GM23338 (cell line): ENCODE results near the gene MORC4. TPM values are rescaled to one million over a fixed set of nuclear protein-coding genes. Genes with fewer than 3 reads are reported as not detected.

ENCODE experiments used
- ATAC-seq: fragments of 200-7000 bp; cut with Tn5 transposase; 3 replicates; pipeline ENCODE4 v1.9.1; 2020
- DNase-seq: peaks from one replicate; pipeline ENCODE4 v3.0.0-alpha.2; 2015; ENCODE audit warnings: low spot score
- H2AFZ ChIP-seq: fragments of 200-600 bp; sonication (generic); 2 replicates; pipeline ENCODE4 v1.8.0; 2016; ENCODE audit warnings: antibody characterized with exemption, mild to moderate bottlenecking, moderate library complexity
- H3F3A ChIP-seq: fragments of 200-600 bp; sonication (generic); replicated peaks from 2 replicates; pipeline ENCODE4 v1.8.0; 2017; ENCODE audit warnings: antibody characterized with exemption, mixed run types, low read depth
- H3K27ac ChIP-seq: fragments of 200-600 bp; sonication (generic); 2 replicates; pipeline ENCODE4 v1.6.1; 2016; ENCODE audit warnings: low read depth
- H3K27me3 ChIP-seq: fragments of 200-600 bp; sonication (generic); 2 replicates; pipeline ENCODE4 v1.8.0; 2016; ENCODE audit warnings: mild to moderate bottlenecking, mixed run types, moderate library complexity; ENCODE audit not compliant: insufficient read depth
- H3K36me3 ChIP-seq: fragments of 200-600 bp; sonication (generic); 2 replicates; pipeline ENCODE4 v1.8.0; 2016; ENCODE audit warnings: mild to moderate bottlenecking; ENCODE audit not compliant: insufficient read depth
- H3K4me1 ChIP-seq: fragments of 200-600 bp; sonication (generic); 2 replicates; pipeline ENCODE4 v1.8.0; 2016; ENCODE audit warnings: mild to moderate bottlenecking, moderate library complexity; ENCODE audit not compliant: insufficient read depth
- H3K4me2 ChIP-seq: fragments of 200-600 bp; sonication (generic); 2 replicates; pipeline ENCODE4 v1.7.1; 2017; ENCODE audit warnings: mixed run types
- H3K4me3 ChIP-seq: fragments of 200-600 bp; sonication (generic); 2 replicates; pipeline ENCODE4 v1.6.1; 2016; ENCODE audit warnings: mixed run types
- H3K79me2 ChIP-seq: fragments of 200-600 bp; sonication (generic); replicated peaks from 2 replicates; pipeline ENCODE4 v1.8.0; 2017; ENCODE audit warnings: mild to moderate bottlenecking; ENCODE audit not compliant: insufficient read depth
- H3K9me2 ChIP-seq: fragments of 200-600 bp; sonication (generic); 2 replicates; pipeline ENCODE4 v1.8.0; 2017; ENCODE audit not compliant: insufficient read depth
- H4K20me1 ChIP-seq: fragments of 200-600 bp; sonication (generic); replicated peaks from 2 replicates; pipeline ENCODE4 v1.8.0; 2017; ENCODE audit warnings: mild to moderate bottlenecking; ENCODE audit not compliant: insufficient read depth
- H3K27ac Mint-ChIP-seq: 2 replicates; pipeline ENCODE4 v1.8.0; 2020; ENCODE audit warnings: inconsistent platforms, mild to moderate bottlenecking, moderate library complexity, mixed read lengths
- H3K27me3 Mint-ChIP-seq: 3 replicates; pipeline ENCODE4 v1.8.0; 2022; ENCODE audit warnings: low read depth, mild to moderate bottlenecking, moderate library complexity, mixed read lengths, inconsistent platforms; ENCODE audit not compliant: insufficient read depth, poor library complexity
- H3K36me3 Mint-ChIP-seq: 3 replicates; pipeline ENCODE4 v1.8.0; 2021; ENCODE audit warnings: low read depth, mild to moderate bottlenecking, inconsistent platforms, moderate library complexity, mixed read lengths
- H3K4me1 Mint-ChIP-seq: 3 replicates; pipeline ENCODE4 v1.8.0; 2020; ENCODE audit warnings: mild to moderate bottlenecking, inconsistent platforms, mixed read lengths
- H3K4me3 Mint-ChIP-seq: 3 replicates; pipeline ENCODE4 v1.8.0; 2021; ENCODE audit warnings: moderate library complexity, mild to moderate bottlenecking, inconsistent platforms, mixed read lengths
- H3K9me3 Mint-ChIP-seq: 3 replicates; pipeline ENCODE4 v1.8.0; 2020; ENCODE audit warnings: moderate library complexity, mild to moderate bottlenecking, inconsistent platforms, mixed read lengths
- CTCF ChIP-seq, 2 experiments: fragments of 200-600 bp in 1 of 2; sonication (generic) in 1 of 2; conservative IDR thresholded peaks; 2 replicates each; pipeline versions ENCODE4 v1.5.1 to v1.6.1; 2016 to 2017; ENCODE audit warnings: antibody characterized with exemption in 2 of 2, low read depth in 2 of 2, mild to moderate bottlenecking in 2 of 2, moderate library complexity in 1 of 2
- STAT1 ChIP-seq: IDR thresholded peaks from one replicate; pipeline ENCODE4 v1.6.1; 2016; ENCODE audit warnings: antibody characterized with exemption; ENCODE audit not compliant: unreplicated experiment
- polyA plus RNA-seq: library from polyadenylated mRNA; unstranded; fragments of >200 nt; fragmentation: Nextera tagmentation; extraction: Ambion mirVana; gene quantifications from 2 replicates; pipeline ENCODE4 v1.2.1, GENCODE V29; 2016
- total RNA-seq: library from RNA; depleted of rRNA; stranded (reverse); fragments of >200 nt; shearing (Covaris generic); gene quantifications from 2 replicates; pipeline ENCODE4 v1.2.3, GENCODE V29; 2014
- TF ChIP-seq, protein P1 (sequence below): fragments of 250-450 bp; sonication (Bioruptor Pico); IDR thresholded peaks from 2 replicates; pipeline ENCODE4 v1.5.0; 2020; ENCODE audit warnings: mild to moderate bottlenecking, moderate library complexity

The MORC4 gene
- total and polyA plus RNA-seq, 2 experiments from 2014 or later = 1.6 to 1.7 TPM

GRCh38 chrX:106963111-106963510 lies 36.9 kb downstream of the MORC4 start (continued):
- TF ChIP-seq, protein P1, sequence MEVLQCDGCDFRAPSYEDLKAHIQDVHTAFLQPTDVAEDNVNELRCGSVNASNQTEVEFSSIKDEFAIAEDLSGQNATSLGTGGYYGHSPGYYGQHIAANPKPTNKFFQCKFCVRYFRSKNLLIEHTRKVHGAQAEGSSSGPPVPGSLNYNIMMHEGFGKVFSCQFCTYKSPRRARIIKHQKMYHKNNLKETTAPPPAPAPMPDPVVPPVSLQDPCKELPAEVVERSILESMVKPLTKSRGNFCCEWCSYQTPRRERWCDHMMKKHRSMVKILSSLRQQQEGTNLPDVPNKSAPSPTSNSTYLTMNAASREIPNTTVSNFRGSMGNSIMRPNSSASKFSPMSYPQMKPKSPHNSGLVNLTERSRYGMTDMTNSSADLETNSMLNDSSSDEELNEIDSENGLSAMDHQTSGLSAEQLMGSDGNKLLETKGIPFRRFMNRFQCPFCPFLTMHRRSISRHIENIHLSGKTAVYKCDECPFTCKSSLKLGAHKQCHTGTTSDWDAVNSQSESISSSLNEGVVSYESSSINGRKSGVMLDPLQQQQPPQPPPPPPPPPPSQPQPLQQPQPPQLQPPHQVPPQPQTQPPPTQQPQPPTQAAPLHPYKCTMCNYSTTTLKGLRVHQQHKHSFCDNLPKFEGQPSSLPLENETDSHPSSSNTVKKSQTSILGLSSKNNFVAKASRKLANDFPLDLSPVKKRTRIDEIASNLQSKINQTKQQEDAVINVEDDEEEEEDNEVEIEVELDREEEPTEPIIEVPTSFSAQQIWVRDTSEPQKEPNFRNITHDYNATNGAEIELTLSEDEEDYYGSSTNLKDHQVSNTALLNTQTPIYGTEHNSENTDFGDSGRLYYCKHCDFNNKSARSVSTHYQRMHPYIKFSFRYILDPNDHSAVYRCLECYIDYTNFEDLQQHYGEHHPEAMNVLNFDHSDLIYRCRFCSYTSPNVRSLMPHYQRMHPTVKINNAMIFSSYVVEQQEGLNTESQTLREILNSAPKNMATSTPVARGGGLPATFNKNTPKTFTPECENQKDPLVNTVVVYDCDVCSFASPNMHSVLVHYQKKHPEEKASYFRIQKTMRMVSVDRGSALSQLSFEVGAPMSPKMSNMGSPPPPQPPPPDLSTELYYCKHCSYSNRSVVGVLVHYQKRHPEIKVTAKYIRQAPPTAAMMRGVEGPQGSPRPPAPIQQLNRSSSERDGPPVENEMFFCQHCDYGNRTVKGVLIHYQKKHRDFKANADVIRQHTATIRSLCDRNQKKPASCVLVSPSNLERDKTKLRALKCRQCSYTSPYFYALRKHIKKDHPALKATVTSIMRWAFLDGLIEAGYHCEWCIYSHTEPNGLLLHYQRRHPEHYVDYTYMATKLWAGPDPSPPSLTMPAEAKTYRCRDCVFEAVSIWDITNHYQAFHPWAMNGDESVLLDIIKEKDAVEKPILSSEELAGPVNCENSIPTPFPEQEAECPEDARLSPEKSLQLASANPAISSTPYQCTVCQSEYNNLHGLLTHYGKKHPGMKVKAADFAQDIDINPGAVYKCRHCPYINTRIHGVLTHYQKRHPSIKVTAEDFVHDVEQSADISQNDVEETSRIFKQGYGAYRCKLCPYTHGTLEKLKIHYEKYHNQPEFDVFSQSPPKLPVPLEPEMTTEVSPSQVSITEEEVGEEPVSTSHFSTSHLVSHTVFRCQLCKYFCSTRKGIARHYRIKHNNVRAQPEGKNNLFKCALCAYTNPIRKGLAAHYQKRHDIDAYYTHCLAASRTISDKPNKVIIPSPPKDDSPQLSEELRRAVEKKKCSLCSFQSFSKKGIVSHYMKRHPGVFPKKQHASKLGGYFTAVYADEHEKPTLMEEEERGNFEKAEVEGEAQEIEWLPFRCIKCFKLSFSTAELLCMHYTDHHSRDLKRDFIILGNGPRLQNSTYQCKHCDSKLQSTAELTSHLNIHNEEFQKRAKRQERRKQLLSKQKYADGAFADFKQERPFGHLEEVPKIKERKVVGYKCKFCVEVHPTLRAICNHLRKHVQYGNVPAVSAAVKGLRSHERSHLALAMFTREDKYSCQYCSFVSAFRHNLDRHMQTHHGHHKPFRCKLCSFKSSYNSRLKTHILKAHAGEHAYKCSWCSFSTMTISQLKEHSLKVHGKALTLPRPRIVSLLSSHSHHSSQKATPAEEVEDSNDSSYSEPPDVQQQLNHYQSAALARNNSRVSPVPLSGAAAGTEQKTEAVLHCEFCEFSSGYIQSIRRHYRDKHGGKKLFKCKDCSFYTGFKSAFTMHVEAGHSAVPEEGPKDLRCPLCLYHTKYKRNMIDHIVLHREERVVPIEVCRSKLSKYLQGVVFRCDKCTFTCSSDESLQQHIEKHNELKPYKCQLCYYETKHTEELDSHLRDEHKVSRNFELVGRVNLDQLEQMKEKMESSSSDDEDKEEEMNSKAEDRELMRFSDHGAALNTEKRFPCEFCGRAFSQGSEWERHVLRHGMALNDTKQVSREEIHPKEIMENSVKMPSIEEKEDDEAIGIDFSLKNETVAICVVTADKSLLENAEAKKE (CRISPR knock-in tag) = no peak

DNA sequence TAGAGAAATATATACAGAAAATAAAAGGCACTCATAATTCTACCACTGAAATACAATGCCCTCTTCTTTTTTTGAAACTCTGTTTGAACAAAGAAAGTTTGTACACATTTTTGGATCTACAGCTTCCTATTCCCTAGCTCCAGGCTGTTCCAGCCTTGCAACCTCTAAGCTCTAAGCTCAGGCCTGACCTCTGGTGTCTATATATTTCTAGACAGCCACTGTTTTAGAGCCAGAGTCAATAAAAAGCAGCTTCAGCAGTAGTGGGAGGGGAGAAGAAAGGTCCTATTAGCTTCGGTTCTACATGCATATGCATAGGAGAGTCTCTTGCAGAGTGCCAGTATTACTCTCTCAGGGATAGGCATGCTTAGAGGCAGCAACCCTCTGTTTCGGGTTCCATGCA lies 40.1 kb downstream of the MORC4 start:
- Histone ChIP-seq H3K27me3 (no peaks in the 10 kb centered on the region), H3K36me3 (no peaks in the 10 kb centered on the region), H3K27ac (no peak overlapping the region), H3K79me2 (no peaks in the 10 kb centered on the region), H3K4me2 (no peak overlapping the region), H4K20me1 (no peaks in the 10 kb centered on the region), H3F3A (no peaks in the 10 kb centered on the region), H3K4me3 (no peak overlapping the region), H2AFZ (no peak overlapping the region), H3K9me2 (no peaks in the 10 kb centered on the region), H3K4me1 (no peaks in the 10 kb centered on the region)
- Mint-ChIP-seq H3K4me1 (no peaks in the 10 kb centered on the region), H3K36me3 (peaks cover 3% of the 10 kb centered on the region; the same call in 2 of the 3 replicates), H3K4me3 (no peak overlapping the region), H3K9me3 (no peaks in the 10 kb centered on the region), H3K27me3 (no peaks in the 10 kb centered on the region), H3K27ac (no peak overlapping the region)
- no peak for TF ChIP-seq STAT1
- TF ChIP-seq CTCF (conservative IDR thresholded peaks at IDR 0.05; ENCODE audit: low read depth in 2 of 2) = peak; percentile 28 to 36; a peak in 3 of 4 replicates
- peak; percentile 79 for ATAC-seq
- peak; percentile 36 for DNase-seq
